Measurements from ENCODE around the gene CLDN12.

CLDN12 gene

DNA sequence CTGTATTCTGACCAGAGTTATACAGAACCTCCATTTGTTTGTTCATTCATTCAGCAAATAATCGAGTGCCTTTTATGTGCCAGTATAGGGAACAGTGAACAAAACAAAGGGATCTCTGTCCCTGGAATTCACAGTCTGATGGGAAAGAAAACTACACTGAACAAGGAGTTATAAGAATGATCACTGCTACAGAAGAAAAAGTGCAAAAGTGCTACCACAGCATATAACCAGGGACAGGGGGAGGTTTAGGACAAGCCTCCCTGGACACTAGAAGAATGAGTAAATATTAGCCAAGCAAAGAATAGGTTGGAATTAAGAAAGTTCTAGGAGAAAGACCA lies 4.2 kb downstream of the CLDN12 start:
- no peak for TF ChIP-seq TAF1 (IDR thresholded peaks at IDR 0.05; ENCODE audit: borderline replicate concordance, low read depth, low read length)
- no peak for TF ChIP-seq POLR2A (IDR thresholded peaks at IDR 0.05; ENCODE audit: low read depth, low read length)
- no peak for TF ChIP-seq POLR2AphosphoS5 (IDR thresholded peaks at IDR 0.05; ENCODE audit: low read depth, low read length)
- DNase-seq (ENCODE audit: insufficient read length): no peak
- FAIRE-seq: no peak

DNA sequence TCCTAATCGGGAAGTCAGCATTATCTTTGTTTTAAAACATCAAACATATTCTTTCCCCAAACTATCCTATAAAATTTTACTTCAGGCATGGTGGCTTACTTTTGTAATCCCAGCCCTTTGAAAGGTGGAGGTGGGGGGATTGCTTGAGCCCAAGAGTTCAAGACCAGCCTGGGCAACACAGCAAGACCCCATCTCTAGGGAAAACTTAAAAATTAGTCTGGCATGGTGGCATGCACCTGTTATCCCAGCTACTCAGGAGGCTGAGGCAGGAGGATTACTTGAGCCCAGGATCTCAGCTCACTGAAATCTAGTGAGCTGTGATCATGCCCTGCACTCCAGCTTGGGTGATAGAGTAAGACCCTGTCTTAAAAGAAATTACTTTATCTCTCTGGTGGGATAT lies 4.9 kb downstream of the CLDN12 start:
- TF ChIP-seq POLR2AphosphoS5 (IDR thresholded peaks at IDR 0.05; ENCODE audit: low read depth, low read length) (no peak), TAF1 (IDR thresholded peaks at IDR 0.05; ENCODE audit: borderline replicate concordance, low read depth, low read length) (no peak), POLR2A (IDR thresholded peaks at IDR 0.05; ENCODE audit: low read depth, low read length) (no peak)
- DNase-seq (ENCODE audit: insufficient read length) (no peak), FAIRE-seq (no peak)

DNA sequence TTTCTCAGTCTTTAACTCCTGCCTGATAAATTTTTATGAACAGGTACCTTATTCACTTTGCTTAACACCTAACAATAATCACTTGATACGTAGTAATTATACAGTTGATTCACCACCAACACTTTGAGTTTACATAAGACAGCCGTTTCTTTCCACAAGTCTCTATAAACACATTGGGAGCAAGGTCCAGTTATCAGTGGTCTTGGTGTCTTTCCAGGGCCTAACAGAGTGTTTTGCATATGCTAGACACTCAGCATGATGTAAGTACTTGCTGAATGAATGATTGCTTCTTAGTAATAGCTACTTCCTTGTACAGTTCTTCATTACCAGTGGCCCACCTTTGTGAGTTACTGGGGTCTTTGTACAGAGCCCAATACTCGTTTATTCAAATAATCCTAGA lies 6.4 kb downstream of the CLDN12 start:
- DNase-seq (ENCODE audit: insufficient read length) (no peak), FAIRE-seq (no peak)
- TF ChIP-seq POLR2A (IDR thresholded peaks at IDR 0.05; ENCODE audit: low read depth, low read length): no peak
- TF ChIP-seq TAF1 (IDR thresholded peaks at IDR 0.05; ENCODE audit: borderline replicate concordance, low read depth, low read length): no peak
- no peak for TF ChIP-seq POLR2AphosphoS5 (IDR thresholded peaks at IDR 0.05; ENCODE audit: low read depth, low read length)

DNA sequence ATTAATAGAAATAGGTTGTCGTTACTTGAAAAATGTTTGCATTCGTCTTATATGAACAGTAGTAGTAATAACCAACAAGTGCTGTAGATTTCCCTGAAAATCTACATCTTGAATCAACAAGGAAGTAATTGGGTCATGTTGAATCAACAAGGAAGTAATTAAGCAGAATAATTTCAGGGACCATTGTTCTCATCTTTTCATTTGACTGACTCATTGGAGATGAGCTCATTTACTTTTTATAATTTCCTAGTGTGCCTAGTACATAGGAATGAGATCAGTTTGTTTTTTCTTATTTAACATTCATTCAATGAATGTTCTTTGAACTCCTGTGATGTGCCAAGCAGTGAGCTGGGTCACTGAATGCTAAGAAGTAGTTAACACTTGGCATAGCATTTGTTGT lies 8.2 kb downstream of the CLDN12 start:
- no peak for FAIRE-seq
- TF ChIP-seq POLR2AphosphoS5 (IDR thresholded peaks at IDR 0.05; ENCODE audit: low read depth, low read length) (no peak), TAF1 (IDR thresholded peaks at IDR 0.05; ENCODE audit: borderline replicate concordance, low read depth, low read length) (no peak), POLR2A (IDR thresholded peaks at IDR 0.05; ENCODE audit: low read depth, low read length) (no peak)
- no peak for DNase-seq (ENCODE audit: insufficient read length)

DNA sequence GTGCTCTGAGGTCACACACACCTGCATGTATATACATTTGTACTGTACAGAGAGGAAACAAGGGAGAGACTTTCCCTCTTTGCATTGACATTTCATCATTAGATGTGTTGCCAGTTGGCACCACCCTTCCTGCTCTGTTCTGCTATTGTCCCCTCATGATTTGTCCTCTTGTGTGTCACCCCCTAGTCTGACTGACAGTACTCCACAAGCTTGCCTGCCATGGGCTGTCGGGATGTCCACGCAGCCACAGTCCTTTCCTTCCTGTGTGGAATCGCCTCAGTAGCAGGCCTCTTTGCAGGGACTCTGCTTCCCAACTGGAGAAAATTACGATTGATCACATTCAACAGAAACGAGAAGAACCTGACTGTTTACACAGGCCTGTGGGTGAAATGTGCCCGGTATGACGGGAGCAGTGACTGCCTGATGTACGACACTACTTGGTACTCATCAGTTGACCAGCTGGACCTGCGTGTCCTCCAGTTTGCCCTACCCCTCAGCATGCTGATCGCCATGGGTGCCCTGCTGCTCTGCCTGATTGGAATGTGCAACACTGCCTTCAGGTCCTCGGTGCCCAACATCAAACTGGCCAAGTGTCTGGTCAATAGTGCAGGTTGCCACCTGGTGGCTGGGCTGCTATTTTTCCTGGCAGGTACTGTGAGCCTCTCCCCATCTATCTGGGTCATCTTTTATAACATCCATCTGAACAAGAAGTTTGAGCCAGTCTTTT lies 9.4 kb downstream of the CLDN12 start:
- TF ChIP-seq POLR2AphosphoS5 (IDR thresholded peaks at IDR 0.05; ENCODE audit: low read depth, low read length): no peak
- TF ChIP-seq TAF1 (IDR thresholded peaks at IDR 0.05; ENCODE audit: borderline replicate concordance, low read depth, low read length): no peak
- no peak for TF ChIP-seq POLR2A (IDR thresholded peaks at IDR 0.05; ENCODE audit: low read depth, low read length)
- DNase-seq (ENCODE audit: insufficient read length): no peak
- FAIRE-seq: no peak

DNA sequence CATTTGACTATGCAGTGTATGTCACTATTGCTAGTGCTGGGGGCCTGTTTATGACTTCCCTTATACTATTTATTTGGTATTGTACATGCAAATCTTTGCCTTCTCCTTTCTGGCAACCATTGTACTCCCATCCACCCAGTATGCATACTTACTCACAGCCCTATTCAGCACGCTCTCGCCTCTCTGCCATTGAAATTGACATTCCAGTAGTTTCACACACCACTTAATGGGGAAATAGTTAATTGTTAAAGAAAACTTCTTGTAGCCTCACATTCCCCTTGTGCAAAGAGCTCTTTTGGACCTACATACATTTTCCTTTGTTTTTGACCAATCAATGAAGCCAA lies 9.9 kb downstream of the CLDN12 start:
- TF ChIP-seq POLR2AphosphoS5 (IDR thresholded peaks at IDR 0.05; ENCODE audit: low read depth, low read length) (no peak), POLR2A (IDR thresholded peaks at IDR 0.05; ENCODE audit: low read depth, low read length) (no peak), TAF1 (IDR thresholded peaks at IDR 0.05; ENCODE audit: borderline replicate concordance, low read depth, low read length) (no peak)
- no peak for FAIRE-seq
- DNase-seq (ENCODE audit: insufficient read length): no peak

DNA sequence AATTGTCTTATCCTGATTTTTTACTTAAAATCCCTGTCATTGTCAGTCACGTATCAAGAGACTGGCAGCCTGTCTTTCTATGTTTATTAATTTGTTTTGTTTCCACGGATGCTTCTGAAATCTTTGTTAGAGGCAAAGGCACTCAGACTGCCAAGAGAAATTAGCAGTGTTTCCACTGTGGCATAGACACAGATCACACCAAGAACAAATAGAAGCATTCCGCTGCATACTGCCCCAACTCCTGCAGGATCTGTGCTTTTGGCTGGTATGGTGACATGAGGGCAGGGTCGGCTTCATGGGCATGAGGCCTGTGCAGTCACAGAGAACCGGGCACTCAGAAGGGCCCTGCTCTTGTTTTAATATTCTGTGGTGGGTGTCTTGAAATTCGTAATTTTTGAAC lies 18.4 kb downstream of the CLDN12 start:
- no peak for TF ChIP-seq TAF1 (IDR thresholded peaks at IDR 0.05; ENCODE audit: borderline replicate concordance, low read depth, low read length)
- no peak for TF ChIP-seq POLR2AphosphoS5 (IDR thresholded peaks at IDR 0.05; ENCODE audit: low read depth, low read length)
- no peak for TF ChIP-seq POLR2A (IDR thresholded peaks at IDR 0.05; ENCODE audit: low read depth, low read length)
- DNase-seq (ENCODE audit: insufficient read length) (no peak), FAIRE-seq (no peak)

DNA sequence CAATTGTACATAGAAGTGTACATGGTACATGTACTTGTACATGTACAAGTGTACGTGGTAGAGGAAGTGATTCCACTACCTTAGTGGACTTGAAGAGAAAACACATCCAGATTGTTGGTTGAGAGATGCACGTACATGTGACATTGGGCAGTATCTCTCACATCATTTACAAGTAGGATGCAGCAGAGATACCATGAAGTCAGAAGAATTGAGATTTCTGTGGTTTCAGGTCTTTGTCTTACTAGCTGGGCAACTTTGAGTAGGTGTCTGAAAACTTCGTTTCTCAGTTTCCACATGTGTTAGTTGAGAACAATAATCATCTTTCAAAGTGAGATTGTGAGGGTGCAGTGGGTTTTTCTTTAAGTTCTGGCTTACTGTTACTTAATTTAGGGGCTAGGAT lies 21.5 kb downstream of the CLDN12 start:
- no peak for FAIRE-seq
- no peak for TF ChIP-seq POLR2AphosphoS5 (IDR thresholded peaks at IDR 0.05; ENCODE audit: low read depth, low read length)
- no peak for TF ChIP-seq TAF1 (IDR thresholded peaks at IDR 0.05; ENCODE audit: borderline replicate concordance, low read depth, low read length)
- TF ChIP-seq POLR2A (IDR thresholded peaks at IDR 0.05; ENCODE audit: low read depth, low read length): no peak
- peak; percentile 5 for DNase-seq (ENCODE audit: insufficient read length)

DNA sequence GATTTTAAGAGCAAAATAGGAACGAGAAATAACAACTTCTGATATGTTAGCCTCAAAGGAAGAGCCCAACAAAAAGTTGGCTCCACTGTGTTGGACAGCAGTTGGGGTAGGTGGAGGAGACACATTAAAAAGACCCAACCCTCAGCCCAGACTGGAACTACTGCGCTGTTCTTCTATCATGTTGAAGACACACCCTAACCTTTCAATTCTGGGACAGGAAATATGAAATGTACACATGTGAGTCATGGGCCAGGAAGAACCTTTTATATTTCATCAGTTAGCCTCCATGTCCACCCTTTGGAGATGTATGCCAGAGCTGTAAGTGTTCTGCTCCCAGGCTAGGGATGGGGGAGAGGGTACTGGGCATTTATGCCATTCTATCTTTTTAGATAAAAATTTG lies 22.1 kb downstream of the CLDN12 start:
- no peak for TF ChIP-seq POLR2A (IDR thresholded peaks at IDR 0.05; ENCODE audit: low read depth, low read length)
- TF ChIP-seq TAF1 (IDR thresholded peaks at IDR 0.05; ENCODE audit: borderline replicate concordance, low read depth, low read length): no peak
- no peak for TF ChIP-seq POLR2AphosphoS5 (IDR thresholded peaks at IDR 0.05; ENCODE audit: low read depth, low read length)
- no peak for FAIRE-seq
- DNase-seq (ENCODE audit: insufficient read length): no peak

DNA sequence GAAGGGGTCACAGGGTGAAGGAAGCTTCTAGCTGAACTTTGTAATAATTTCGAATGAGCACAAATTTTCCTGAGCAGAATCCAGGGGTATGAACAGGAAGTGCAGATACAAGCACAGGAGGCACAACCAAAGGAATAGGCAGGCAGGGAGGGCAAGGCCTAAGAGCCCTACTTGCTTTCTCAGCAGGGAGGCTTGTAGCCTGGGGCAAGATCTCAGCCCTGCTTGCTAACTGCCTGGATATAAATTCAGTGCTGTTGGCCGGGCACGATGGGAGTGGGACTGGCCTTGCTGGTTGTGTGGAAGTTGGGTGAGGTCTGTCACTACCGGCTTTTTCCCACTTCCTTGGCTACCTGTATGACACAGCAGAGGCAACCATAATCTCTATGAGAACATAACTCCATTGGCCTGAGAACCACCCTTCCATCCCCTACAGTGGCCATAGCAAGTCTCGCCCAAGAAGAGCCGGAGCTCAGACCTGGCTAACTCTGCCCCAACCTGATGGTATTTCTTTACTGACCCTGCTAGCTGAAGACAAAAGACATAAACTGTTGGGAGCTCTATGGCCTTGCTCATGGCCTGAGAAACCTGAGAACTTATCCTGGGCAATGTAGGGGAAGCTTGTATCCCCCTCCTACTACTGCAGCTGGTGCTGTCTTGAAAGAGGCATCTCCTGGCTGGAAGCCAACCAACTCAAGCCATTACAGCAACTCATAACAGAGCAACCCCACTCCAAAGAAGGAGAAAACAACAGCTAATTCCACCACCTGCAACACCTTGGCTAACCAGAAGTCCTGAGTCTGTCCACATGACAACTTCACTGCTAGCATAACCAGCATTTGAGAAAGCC lies 27.6 kb downstream of the CLDN12 start:
- DNase-seq (ENCODE audit: insufficient read length): no peak
- TF ChIP-seq TAF1 (IDR thresholded peaks at IDR 0.05; ENCODE audit: borderline replicate concordance, low read depth, low read length): no peak
- no peak for TF ChIP-seq POLR2A (IDR thresholded peaks at IDR 0.05; ENCODE audit: low read depth, low read length)
- TF ChIP-seq POLR2AphosphoS5 (IDR thresholded peaks at IDR 0.05; ENCODE audit: low read depth, low read length): no peak
- FAIRE-seq: no peak

DNA sequence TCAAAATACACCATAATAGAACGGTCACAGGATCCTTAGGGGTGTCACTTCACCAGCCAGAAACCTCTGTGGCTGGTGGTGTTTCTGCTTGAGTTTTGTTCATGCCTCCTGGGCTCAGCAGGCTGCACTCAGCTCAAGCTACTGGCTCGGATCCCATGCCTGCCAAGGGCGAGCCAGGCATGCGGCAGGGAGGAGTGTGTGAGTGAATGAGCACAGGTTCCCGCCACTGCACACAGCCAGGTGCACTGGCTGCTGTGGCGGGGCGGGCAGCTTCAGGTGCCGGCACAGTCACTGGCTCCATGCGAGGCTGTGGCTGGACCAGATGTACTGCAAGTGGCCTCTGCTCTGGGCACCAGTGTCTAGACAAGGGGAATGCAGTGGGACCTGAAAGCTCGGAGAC lies 29.5 kb downstream of the CLDN12 start:
- no peak for TF ChIP-seq POLR2AphosphoS5 (IDR thresholded peaks at IDR 0.05; ENCODE audit: low read depth, low read length)
- FAIRE-seq: no peak
- no peak for DNase-seq (ENCODE audit: insufficient read length)

DNA sequence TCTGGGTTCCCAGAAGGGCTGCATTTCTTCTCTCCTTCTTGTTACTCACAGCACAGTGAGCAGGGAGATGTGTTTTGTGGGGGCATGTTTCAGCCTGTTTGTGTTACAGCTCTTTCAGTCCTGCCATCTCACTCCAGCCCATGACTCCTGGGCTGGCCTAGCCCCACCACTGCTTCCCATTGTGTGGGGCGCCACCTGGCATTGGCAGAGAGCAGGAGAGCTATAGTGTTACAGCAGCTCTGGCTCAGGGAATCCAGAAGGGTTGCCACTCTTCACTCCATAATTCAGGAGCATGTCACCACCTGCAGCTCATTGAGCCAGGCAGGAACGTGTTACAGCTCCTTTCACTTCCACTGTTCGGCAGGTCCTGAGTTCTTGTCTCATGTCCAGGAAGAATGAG lies 30.0 kb downstream of the CLDN12 start:
- DNase-seq (ENCODE audit: insufficient read length) (no peak), FAIRE-seq (no peak)
- no peak for TF ChIP-seq TAF1 (IDR thresholded peaks at IDR 0.05; ENCODE audit: borderline replicate concordance, low read depth, low read length)
- no peak for TF ChIP-seq POLR2A (IDR thresholded peaks at IDR 0.05; ENCODE audit: low read depth, low read length)
- TF ChIP-seq POLR2AphosphoS5 (IDR thresholded peaks at IDR 0.05; ENCODE audit: low read depth, low read length): no peak
